Chondrocyte (in vitro differentiated cells): ENCODE measurements around the gene TXN. TPM values are rescaled to one million over a fixed set of nuclear protein-coding genes. Genes with fewer than 3 reads are reported as not detected.

Experiments used
- DNase-seq: peaks from one replicate; pipeline ENCODE4 v3.0.0; 2021; ENCODE audit warnings: mixed read lengths, low spot score
- H3K27ac Mint-ChIP-seq: one replicate; pipeline ENCODE4 v1.8.0; 2021; ENCODE audit warnings: mild to moderate bottlenecking, moderate library complexity, mixed read lengths; ENCODE audit not compliant: unreplicated experiment
- H3K27me3 Mint-ChIP-seq: 2 replicates; pipeline ENCODE4 v1.8.0; 2021; ENCODE audit warnings: low read depth, mixed read lengths
- H3K36me3 Mint-ChIP-seq: 2 replicates; pipeline ENCODE4 v1.8.0; 2021; ENCODE audit warnings: low read depth, mixed read lengths
- H3K4me1 Mint-ChIP-seq: 2 replicates; pipeline ENCODE4 v1.8.0; 2021; ENCODE audit warnings: low read depth, mild to moderate bottlenecking, mixed read lengths
- H3K4me3 Mint-ChIP-seq: one replicate; pipeline ENCODE4 v1.8.0; 2021; ENCODE audit warnings: mild to moderate bottlenecking, moderate library complexity, mixed read lengths; ENCODE audit not compliant: unreplicated experiment
- H3K9me3 Mint-ChIP-seq: 2 replicates; pipeline ENCODE4 v1.8.0; 2021; ENCODE audit warnings: low read depth, mixed read lengths
- total RNA-seq: library from RNA; stranded (reverse); gene quantifications from 3 replicates; pipeline ENCODE4 v1.2.1, GENCODE V29; 2021
- TF ChIP-seq, protein P1 (sequence below): fragments of 200-600 bp; sonication (generic); IDR thresholded peaks from 2 replicates; pipeline ENCODE4 v1.5.0; 2021; ENCODE audit warnings: antibody characterized with exemption, mild to moderate bottlenecking, moderate library complexity

Gene TXN
- total RNA-seq, 1 donor from 2014 or later = 188 TPM

DNA sequence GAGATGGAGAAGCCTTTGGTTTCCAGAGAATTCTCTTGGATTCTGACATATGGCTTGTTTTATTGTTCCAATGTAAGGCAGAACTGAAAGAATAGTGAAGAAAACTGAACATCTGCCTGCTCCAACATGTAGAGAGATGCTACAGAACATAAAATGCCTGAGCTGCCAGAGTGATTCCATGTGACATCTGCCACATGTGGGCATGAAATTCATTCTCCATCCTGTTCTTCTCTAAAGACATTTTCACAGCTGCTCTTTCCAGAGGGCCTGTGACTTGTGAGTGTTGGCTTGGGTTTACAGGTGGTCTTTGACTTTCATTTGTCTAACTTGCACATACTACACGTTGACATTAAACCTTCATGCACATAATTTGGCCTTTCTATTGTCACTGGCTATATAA lies 33.7 kb upstream of the TXN start:
- Mint-ChIP-seq H3K4me3 (no peak overlapping the region), H3K4me1 (no peaks in the 10 kb centered on the region), H3K27me3 (peaks cover 5% of the 10 kb centered on the region), H3K9me3 (no peaks in the 10 kb centered on the region), H3K36me3 (no peaks in the 10 kb centered on the region), H3K27ac (no peak overlapping the region)
- no peak for DNase-seq
- TF ChIP-seq, protein P1, sequence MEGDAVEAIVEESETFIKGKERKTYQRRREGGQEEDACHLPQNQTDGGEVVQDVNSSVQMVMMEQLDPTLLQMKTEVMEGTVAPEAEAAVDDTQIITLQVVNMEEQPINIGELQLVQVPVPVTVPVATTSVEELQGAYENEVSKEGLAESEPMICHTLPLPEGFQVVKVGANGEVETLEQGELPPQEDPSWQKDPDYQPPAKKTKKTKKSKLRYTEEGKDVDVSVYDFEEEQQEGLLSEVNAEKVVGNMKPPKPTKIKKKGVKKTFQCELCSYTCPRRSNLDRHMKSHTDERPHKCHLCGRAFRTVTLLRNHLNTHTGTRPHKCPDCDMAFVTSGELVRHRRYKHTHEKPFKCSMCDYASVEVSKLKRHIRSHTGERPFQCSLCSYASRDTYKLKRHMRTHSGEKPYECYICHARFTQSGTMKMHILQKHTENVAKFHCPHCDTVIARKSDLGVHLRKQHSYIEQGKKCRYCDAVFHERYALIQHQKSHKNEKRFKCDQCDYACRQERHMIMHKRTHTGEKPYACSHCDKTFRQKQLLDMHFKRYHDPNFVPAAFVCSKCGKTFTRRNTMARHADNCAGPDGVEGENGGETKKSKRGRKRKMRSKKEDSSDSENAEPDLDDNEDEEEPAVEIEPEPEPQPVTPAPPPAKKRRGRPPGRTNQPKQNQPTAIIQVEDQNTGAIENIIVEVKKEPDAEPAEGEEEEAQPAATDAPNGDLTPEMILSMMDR = no peak

- peaks cover 1% of the 10 kb centered on the region for H3K27me3 Mint-ChIP-seq
- DNase-seq = no peak
- H3K4me3 Mint-ChIP-seq = no peak overlapping the region
- no peaks in the 10 kb centered on the region for H3K9me3 Mint-ChIP-seq
- TF ChIP-seq, protein P1 = no peak
- H3K4me1 Mint-ChIP-seq = no peaks in the 10 kb centered on the region
- H3K36me3 Mint-ChIP-seq = no peaks in the 10 kb centered on the region
- no peak overlapping the region for H3K27ac Mint-ChIP-seq
These were observed 32.2 kb upstream of the TXN start for GRCh38 chr9:110288503-110288902.

DNA sequence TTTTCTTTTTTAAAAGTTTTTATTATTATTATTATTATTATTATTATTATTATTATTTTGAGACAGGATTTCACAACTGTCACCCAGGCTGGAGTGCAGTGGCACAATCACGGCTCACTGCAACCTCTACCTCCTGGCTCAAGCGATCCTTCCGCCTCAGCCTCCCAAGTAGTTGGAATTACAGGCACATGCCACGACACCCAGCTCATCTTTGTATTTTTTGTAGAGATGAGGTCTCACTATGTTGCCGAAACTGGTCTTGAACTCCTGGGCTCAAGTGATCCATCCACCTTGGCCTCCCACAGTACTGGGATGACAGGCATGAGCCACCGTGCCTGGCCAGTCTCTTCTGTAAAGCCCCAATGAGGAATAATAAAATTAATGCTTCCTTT lies 31.0 kb upstream of the TXN start:
- no peak overlapping the region for H3K4me3 Mint-ChIP-seq
- H3K27ac Mint-ChIP-seq = no peak overlapping the region
- H3K9me3 Mint-ChIP-seq = no peaks in the 10 kb centered on the region
- TF ChIP-seq, protein P1 = no peak
- no peak for DNase-seq
- H3K27me3 Mint-ChIP-seq = peaks cover 1% of the 10 kb centered on the region
- H3K36me3 Mint-ChIP-seq = no peaks in the 10 kb centered on the region
- H3K4me1 Mint-ChIP-seq = no peaks in the 10 kb centered on the region

DNA sequence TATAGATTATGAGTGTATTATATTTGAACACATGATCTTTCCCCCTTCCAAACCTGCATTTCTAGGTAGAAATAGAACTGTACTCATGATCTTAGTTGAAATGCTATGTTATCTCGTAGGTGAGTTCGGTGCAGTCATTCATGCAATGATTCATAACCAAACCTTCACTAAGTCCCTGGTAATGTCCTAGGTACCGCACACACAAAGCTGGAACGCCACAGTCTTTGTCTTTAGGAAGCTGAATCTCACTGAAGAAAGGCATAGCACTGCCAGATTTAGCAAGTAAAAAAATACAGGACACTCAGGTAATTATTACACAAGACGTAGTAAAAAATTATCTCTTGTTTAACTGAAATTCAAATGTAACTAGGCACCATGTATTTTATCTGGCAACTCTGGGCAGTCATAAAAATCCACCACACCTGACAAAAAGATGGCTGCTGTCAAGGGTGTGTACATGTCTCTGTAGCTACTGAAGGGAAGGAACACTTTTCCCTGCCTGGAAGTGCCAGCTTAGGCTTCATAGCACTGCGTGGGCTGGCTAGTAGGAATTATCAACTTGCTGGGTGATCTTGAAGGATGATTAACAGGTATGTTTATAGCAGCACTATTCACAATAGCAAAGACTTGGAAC lies 28.0 kb upstream of the TXN start:
- Mint-ChIP-seq H3K9me3 (no peaks in the 10 kb centered on the region), H3K36me3 (no peaks in the 10 kb centered on the region), H3K27me3 (peaks cover 1% of the 10 kb centered on the region), H3K4me1 (no peaks in the 10 kb centered on the region), H3K4me3 (no peak overlapping the region), H3K27ac (no peak overlapping the region)
- TF ChIP-seq, protein P1 = no peak
- no peak for DNase-seq

- DNase-seq = no peak
- TF ChIP-seq, protein P1 = no peak
- H3K4me1 Mint-ChIP-seq = no peaks in the 10 kb centered on the region
- H3K27ac Mint-ChIP-seq = no peak overlapping the region
- peaks cover 1% of the 10 kb centered on the region for H3K27me3 Mint-ChIP-seq
- H3K4me3 Mint-ChIP-seq = no peak overlapping the region
- H3K36me3 Mint-ChIP-seq = no peaks in the 10 kb centered on the region
- no peaks in the 10 kb centered on the region for H3K9me3 Mint-ChIP-seq
These were observed 27.4 kb upstream of the TXN start for GRCh38 chr9:110283751-110284150.
